Measurements from ENCODE around the gene APPBP2.
"Not testable (repeated sequence)": the region's sequence is repeated elsewhere in the genome, so short reads cannot be mapped to it uniquely, and the experiment has no call there.

APPBP2 gene

DNA sequence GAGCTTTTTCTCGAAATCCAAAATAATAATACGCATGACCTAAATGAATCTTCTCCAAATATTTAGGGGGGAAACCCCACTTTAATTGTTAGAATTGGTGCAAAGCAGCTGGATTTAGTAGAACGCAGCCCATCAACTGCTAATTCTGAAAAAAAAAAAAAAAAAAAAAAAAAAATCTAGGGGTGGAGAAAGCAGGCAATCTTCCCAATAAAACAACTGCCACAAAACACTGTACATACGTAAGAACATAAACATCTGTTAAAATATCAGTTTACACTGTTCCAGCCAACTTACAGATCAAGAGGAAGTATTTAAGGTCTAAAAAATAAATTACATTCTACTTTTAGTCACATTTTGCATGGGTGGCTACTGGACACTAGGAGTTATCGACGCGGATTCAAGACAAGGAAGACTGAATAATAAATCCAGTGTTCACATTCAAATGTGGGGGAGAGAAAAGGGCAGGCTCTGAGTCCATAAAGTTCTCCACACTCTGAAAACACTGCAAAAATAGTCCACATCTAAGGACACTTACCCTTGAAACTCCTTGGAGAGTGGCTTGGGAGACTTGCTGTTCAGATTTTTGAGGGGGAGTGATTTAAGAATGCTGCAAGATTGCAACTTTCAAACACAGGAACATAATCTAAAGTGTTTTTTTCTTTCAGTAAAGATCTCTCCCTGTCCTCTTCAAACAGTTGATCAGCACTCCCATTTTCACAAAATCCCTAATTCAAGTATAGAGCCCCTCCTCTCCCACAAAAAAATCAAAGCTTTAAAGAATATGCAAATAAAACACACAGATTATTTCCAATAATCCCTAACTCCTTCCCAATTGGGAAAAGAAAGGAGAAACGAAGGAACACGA is 1.3 kb downstream of the APPBP2 start:
- TF ChIP-seq ZFX (IDR thresholded peaks at IDR 0.05; ENCODE audit: borderline replicate concordance): no peak
- TF ChIP-seq, protein P1, sequence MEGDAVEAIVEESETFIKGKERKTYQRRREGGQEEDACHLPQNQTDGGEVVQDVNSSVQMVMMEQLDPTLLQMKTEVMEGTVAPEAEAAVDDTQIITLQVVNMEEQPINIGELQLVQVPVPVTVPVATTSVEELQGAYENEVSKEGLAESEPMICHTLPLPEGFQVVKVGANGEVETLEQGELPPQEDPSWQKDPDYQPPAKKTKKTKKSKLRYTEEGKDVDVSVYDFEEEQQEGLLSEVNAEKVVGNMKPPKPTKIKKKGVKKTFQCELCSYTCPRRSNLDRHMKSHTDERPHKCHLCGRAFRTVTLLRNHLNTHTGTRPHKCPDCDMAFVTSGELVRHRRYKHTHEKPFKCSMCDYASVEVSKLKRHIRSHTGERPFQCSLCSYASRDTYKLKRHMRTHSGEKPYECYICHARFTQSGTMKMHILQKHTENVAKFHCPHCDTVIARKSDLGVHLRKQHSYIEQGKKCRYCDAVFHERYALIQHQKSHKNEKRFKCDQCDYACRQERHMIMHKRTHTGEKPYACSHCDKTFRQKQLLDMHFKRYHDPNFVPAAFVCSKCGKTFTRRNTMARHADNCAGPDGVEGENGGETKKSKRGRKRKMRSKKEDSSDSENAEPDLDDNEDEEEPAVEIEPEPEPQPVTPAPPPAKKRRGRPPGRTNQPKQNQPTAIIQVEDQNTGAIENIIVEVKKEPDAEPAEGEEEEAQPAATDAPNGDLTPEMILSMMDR (IDR thresholded peaks at IDR 0.05): no peak
- H3K27ac ChIP-seq: peak overlapping the region; percentile 95

DNA sequence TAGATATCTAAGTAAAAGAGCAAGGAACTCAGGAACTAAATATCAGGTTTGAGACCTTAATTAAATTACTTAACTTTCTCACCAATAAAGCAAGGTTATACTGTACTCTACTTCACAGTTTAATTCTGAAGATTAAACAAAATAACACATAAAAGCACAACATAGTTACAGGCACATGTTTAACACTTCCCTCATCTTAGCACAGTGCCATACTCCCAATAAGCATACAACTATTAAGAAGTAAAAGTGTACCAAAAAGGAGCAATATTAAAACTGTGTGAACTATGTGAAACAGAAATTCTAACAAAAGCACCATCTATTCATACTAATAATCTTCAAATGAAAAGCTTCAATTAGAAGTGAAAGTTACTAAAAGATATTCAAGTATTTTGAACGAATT is 2.2 kb downstream of the APPBP2 start:
- H3K27ac ChIP-seq: no peak overlapping the region
- TF ChIP-seq ZFX (IDR thresholded peaks at IDR 0.05; ENCODE audit: borderline replicate concordance): no peak
- TF ChIP-seq, protein P1 (IDR thresholded peaks at IDR 0.05): no peak

DNA sequence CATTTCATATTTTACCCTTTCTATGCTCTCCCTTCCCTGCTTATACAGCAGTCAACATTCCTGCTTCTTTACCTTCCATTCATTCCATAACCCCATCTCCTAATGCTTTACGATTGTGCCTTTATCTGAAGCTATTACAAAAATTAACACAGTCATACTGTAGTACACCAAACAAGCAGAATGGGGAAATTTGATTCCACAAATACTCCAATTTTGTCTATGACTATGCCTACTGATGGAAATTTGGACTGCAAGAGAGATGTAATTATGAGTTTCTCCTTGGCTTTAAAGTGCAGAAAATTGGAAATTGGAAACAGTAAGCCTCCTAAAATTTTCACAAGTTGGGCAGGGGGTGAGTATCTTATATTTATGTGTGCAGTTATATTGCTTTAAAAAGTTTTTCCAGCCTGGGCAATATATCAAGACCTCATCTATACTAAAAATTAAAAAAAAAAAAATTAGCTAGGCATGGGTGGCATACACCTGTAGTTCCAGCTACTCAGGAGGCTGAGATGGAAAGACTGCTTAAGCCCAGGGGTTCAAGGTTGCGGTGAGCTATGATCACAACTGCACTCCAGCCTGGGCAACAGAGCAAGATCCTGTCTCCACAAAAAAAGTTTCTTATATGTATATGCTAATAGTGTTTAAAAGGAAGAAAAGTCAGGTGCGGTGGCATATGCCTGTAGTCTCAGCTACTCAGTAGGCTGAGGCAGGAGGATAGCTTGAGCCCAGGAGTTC is 3.0 kb downstream of the APPBP2 start:
- H3K27ac ChIP-seq: no peak overlapping the region
- TF ChIP-seq, protein P1 (IDR thresholded peaks at IDR 0.05): no peak
- TF ChIP-seq ZFX (IDR thresholded peaks at IDR 0.05; ENCODE audit: borderline replicate concordance): no peak

DNA sequence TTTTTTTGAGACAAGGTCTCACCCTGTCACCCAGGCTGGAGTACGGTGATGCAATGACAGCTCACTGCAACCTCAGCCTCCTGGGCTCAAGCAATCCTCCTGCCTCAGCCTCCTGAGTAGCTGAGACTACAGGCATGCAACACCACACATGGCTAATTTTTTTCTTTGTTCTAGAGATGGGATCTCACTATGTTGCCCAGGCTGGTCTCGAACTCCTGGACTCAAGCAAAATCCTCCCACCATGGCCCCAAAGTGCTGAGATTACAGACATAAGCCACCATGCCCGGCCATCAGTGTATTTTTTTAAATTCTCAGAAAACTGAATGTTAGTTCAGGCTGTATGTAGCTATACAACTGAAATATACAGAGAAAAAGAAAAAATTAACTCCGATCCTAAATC is 6.2 kb downstream of the APPBP2 start:
- H3K27ac ChIP-seq: no peak overlapping the region
- no peak for TF ChIP-seq ZFX (IDR thresholded peaks at IDR 0.05; ENCODE audit: borderline replicate concordance)
- TF ChIP-seq, protein P1 (IDR thresholded peaks at IDR 0.05): no peak

DNA sequence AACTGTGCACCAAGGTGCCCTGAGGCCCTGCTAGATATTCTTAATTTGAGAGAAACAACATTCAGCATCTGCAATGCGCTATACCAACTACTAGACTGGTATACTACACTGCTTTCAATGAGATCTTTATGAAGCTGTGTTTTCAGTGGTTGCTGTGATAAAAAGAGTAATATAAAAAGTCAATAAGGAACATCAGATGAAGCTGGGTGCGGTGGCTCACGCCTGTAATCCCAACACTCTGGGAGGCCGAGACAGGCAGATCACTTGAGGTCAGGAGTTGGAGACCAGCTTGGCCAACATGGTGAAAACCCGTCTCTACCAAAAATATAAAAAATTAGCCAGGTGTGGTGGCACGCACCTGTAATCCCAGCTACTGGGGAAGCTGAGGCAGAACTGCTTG is 10.4 kb downstream of the APPBP2 start:
- H3K27ac ChIP-seq: not testable (repeated sequence)

DNA sequence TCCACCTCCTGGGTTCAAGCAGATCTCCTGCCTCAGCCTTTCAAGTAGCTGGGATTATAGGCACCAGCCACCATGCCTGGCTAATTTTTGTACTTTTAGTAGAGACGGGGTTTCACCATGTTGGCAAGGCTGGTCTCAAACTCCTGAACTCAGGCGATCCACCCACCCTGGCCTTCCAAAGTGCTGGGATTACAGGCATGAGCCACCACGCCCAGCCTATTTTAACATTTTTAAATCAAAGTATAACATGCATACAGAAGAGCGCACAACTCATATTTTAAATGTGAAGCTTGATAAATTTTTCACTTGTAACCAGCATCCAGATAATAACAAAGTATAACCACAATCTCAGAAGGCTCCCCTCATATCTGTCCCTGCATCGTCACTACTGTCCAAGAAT is 10.8 kb downstream of the APPBP2 start:
- H3K27ac ChIP-seq: not testable (repeated sequence)

DNA sequence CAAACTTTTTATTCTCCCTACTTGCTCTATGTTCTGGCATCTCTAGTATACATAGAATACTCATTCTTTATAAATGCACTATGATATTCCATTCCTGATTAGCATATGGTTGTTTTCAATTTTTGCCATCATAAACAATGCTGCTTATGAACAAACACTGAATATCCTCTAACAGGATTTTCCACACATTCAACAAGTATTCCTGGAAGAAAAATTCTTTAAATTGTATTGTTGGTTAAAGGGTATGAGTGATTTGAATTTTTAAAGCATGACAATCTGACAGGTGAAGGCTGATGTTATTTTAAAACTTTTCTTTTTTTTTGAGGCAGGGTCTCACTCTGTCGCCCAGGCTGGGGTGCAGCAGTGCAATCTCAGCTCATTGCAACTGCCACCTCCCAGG is 11.5 kb downstream of the APPBP2 start:
- TF ChIP-seq, protein P1 (IDR thresholded peaks at IDR 0.05): no peak
- TF ChIP-seq ZFX (IDR thresholded peaks at IDR 0.05; ENCODE audit: borderline replicate concordance): no peak
- H3K27ac ChIP-seq: no peak overlapping the region

DNA sequence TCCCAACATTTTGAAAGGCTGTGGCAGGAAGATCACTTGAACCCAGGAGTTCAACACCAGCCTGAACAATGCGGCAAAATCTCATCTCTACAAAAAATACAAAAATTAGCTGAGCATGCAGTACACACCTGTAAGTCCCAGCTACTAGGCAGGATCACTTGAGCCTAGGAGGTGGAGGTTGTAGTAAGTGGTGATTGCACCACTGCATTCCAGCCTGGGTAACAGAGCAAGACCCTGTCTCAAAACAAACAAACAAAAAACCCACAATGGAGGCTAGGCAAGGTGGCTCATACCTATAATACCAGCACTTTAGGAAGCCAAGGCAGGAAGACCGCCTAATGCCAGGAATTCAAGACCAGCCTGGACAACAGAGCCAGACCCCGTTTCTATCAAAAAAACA is 12.0 kb downstream of the APPBP2 start:
- no peak overlapping the region for H3K27ac ChIP-seq
- no peak for TF ChIP-seq ZFX (IDR thresholded peaks at IDR 0.05; ENCODE audit: borderline replicate concordance)
- TF ChIP-seq, protein P1 (IDR thresholded peaks at IDR 0.05): no peak

All from 22Rv1 (cell line).